Activated CD4-positive, alpha-beta T cell treated with anti-CD3 and anti-CD28 coated beads, Interleukin-2, Interleukin-4, amounts not matched to agents 100 ng/mL and 50 ng/mL, durations not matched to agents 16 hours and 8 hours (primary cell): ENCODE measurements around the gene HCLS1.
A peak's percentile ranks its signal among the peaks of the same experiment; 100 is the strongest.
"Not testable (repeated sequence)": the region's sequence is repeated elsewhere in the genome, so short reads cannot be mapped to it uniquely, and the experiment has no call there.

ENCODE experiments used
- DNase-seq: peaks from one replicate; pipeline ENCODE4 v3.0.0-alpha.2; 2020; ENCODE audit warnings: low spot score

Gene HCLS1, protein sequence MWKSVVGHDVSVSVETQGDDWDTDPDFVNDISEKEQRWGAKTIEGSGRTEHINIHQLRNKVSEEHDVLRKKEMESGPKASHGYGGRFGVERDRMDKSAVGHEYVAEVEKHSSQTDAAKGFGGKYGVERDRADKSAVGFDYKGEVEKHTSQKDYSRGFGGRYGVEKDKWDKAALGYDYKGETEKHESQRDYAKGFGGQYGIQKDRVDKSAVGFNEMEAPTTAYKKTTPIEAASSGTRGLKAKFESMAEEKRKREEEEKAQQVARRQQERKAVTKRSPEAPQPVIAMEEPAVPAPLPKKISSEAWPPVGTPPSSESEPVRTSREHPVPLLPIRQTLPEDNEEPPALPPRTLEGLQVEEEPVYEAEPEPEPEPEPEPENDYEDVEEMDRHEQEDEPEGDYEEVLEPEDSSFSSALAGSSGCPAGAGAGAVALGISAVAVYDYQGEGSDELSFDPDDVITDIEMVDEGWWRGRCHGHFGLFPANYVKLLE

DNA sequence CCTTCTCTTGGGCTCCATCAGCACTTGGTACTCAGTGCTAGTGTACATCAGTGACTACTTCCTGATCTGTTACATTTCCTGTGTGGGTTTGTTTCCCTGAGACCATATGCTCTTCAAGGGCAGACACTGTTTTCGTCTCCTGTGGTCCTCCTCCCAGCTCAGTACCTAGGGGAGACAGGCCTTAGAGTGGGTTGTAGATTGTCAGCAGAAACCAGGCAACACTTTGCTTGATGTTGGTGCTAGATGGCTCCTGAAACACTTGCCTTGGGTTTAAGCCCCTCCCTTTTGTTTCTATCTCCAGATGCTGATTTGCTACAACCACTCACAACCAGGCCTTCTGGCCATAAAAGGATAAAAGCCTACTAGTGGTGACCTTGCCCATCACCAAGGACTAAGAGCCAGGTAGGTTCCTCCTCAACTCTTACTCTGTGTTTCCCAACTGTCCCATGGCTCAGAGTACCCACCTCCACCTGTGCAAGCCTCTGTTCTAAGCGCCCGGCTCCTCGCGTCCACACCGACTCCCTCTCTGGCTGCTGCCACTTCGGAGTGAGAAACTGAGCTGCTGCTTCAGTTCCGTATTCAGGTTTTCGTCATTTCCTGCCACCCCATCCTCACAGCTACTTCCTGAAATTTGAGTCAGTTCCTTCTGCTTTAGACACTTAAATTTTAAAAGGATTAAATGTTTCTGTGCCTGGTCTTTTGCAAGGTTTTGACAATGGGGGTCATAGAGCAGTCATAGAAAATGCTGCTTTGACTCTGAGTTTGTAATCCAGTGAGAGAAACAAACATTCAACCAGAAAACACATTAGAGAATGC, at the start of gene HCLS1:
Gene HCLS1, minus strand, starts transcription at position 548 of the 816 bp plus-strand sequence. CDS start 2,556 bp downstream, outside the sequence.
- DNase-seq: peak; percentile 83

DNA sequence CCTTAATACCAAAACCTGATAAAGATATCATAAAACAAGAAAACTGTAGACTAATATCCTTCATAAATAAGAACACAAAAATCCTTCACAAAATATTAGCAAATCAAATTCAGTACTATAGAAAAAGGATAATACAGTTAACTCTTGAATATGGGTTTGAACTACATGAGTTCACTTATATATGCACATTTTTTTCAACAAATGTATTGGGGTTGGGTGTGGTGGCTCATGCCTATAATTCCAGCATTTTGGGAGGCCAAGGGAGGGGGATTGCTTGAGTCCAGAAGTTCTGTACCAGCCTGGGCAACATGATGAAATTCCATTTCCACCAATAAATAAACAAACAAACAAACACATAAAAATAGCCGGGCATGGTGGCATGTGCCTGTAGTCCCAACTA, 49.6 kb upstream of the HCLS1 start:
- DNase-seq: no peak

DNA sequence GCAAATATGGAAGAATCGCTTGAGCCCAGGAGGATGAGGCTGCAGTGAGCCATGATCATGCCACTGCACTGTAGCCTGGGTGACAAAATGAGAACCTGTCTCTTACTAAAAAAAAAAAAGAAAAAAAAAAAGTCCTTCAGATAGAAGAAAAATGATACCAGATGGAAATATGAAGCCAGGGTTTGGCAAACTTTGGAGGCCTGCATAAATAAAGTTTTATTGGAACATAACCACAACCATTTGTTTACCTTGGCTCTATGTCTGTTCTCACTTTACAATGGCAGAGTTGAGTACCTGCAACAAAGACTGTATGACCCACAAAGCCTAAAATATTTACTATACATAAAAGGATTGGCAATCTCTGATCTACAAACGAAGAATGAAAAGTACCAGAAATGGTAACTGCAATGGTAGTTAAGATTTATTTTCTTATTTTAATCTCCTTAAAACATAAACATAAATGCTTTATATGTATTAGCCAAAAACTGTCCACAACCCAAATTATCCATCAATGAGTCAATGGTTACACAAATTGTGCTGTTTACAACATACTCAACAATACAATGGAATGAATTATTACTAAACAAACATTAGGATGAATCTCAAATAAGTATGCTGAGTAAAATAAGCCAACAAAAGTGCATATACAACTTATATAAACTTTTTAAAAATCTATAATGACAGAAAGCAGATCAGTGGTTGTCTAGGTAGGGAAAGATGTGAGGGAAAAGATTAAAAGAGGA, 47.0 kb upstream of the HCLS1 start:
- no peak for DNase-seq

DNA sequence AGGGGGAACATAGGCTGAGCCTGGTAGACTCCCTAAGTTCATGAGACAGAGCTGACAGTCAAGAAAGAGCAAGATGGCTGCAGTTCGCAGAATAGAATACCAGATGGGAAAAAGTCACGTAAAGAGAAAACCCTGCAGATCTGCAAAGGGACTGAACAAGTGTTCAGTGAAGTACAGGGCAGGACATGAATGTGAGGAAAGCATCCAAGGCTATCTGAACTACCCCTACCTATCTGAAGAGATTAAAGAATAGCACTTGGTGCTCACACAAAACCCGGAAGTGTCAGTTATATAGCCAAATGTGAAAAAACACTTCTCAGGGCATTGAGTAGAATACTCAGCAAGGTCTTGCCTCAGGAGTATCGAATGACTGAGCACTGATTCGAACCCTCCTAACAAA, 44.8 kb upstream of the HCLS1 start:
- no peak for DNase-seq

DNA sequence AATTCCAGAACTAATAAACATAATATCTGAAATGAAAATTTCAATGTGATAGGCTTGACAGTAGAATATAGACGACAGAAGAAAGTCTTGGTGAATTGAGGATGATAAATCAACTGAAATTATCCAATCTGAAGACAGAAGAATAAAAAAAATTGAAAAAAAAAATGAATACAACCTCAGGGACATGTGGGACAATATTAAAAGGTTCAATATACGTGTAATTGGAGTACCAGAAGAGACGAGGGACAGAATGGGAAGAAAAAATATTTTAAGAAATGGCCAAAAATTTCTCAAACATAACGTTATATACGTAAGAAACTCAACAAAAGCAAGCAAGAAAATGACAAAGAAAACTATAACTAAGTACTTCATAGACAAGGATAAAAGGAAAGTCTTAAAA, 43.3 kb upstream of the HCLS1 start:
- no peak for DNase-seq

DNA sequence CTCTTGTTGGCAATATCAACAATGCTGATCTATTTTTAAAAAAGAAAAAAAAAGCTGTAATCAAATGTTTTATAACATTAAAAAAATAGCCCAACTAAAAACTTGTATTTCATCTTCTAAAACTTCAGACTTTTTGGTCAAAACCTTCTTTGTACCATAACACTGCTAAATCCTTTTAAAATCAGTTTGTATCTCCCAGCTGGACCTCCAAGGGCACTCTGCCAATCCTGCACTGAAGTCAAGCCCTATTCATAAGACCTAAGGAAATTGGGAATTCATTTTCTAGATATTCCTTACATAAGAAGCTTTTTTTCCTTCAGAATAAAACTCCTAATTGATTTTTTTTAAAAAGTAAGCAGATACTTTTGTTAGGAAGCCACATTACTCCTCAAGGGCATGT, 38.2 kb upstream of the HCLS1 start:
- no peak for DNase-seq

DNA sequence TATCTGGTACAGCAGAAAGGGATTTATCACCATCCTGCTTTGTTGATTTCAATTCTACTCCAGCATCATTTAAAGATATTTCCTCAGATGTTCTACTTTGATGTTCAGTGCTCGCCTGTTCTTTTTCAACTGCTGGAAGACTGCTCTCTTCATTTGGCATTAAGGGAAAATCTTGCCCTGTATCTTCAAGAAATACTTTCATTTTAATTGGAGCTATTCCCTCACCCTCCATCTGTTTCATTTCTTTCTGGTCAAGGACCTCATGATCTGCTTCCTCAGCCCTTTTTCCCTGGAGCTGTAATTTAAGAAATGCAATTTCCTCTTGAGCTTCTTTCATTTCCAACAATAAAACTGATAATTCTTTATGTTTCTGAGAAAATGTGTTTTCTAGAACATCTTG, 37.8 kb upstream of the HCLS1 start:
- no peak for DNase-seq

DNA sequence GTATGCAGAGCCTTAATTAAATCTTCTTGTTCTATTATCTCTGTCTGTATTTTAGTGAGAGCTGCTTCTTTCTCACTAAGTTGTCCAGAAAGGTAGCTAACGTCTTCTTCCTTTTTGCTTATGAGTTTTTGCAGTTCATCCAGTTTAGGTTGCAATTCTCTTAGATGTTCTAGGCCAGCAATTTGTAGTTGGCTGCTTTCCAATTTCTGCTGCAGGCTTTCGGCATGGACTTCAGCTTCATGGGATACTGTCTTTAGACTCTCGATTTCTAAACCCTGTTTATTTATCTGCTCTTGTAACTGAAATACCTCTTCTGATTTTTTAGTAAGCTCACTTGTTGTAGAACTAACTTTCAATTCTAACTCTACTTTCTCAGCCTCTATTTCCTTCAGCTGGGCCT, 35.5 kb upstream of the HCLS1 start:
- no peak for DNase-seq

DNA sequence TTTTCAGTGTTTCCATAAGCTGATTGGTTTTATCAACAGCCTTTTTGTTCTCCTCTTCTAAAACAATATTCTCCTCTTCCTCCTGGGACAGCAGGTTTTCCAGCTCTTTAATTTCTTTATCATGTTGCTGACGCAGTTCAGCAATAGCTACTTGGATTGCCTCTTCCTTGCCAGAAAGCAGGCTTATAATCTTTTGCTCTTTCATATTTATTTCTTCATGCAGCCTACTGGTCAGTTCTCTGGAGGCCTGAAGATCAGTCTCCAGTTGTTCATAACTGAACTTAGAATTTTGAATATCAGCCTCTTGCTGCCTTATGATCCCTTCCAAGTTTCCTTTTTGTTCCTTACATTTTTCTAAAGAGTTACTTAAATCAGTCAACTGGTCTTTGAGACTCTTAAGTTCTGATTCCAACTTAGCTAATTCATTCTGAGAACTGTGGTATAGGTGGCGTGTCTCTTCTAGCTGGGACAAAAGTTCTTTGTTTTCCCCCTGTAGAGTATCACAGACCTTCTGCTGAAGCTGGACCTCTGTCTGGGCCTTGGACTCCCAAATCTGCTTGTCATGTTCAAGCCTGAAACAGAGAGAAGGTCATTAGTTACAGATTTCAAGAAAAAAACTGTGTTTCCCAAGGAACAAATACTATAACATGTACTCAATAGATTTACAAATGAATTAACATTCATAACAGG, 31.5 kb upstream of the HCLS1 start:
- DNase-seq: no peak

DNA sequence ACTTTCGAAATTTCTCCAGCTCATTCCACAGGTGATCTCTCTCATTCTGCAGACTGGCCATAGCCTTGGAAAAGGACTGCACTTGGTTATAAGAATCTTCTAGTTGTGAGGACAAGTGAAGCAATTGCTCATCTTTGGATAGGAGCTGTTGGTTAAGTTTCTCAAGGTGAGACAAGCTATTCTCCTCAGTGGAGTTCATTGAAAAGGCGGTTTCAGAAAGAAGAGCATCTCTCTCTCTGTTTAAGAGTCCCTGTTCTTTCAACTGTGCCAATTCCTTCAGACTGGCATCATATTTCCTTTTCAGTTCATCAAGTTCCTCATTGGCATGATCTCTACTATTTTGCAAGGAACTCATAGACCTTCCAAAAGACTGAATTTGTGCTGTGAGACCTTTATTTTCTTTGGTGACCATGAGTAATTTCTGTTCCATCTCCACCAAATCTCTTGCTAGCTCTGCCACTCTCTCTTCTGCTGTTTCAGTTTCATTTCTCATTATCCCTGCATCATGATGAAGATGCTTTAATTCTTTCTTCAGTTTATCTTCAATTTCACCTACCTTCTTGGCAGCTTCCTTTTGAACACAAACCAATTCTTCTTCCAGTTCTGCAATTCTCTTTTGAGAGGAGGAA, 30.2 kb upstream of the HCLS1 start:
- peak; percentile 56 for DNase-seq

DNA sequence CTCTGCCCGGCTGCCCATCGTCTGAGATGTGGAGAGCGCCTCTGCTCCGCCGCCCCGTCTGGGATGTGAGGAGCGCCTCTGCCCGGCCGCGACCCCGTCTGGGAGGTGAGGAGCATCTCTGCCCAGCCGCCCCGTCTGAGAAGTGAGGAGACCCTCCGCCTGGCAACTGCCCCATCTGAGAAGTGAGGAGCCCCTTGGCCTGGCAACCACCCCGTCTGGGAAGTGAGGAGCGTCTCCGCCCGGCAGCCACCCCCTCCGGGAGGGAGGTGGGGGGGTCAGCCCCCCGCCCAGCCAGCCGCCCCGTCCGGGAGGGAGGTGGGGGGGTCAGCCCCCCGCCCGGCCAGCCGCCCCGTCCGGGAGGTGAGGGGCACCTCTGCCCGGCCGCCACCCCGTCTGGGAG, 28.0 kb upstream of the HCLS1 start:
- not testable (repeated sequence) for DNase-seq

DNA sequence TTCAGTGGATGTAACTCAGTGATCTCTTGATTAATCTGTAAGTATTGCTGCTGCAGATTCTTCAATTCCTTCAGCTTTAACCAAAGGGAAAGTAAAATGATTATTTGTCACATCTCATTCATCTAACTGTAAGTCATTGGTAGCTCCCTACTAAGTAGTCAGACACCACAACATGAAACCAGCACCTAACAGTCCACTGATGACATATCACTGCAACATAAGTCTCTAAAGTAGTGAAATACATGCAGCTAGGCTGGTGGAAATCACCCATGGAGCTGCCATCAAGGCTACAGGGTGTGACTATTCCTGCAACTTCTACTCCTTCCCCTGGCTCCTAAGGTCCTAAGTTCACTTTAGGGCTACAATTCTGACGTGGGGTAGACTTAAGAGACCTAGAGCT, 21.1 kb upstream of the HCLS1 start:
- DNase-seq: no peak

DNA sequence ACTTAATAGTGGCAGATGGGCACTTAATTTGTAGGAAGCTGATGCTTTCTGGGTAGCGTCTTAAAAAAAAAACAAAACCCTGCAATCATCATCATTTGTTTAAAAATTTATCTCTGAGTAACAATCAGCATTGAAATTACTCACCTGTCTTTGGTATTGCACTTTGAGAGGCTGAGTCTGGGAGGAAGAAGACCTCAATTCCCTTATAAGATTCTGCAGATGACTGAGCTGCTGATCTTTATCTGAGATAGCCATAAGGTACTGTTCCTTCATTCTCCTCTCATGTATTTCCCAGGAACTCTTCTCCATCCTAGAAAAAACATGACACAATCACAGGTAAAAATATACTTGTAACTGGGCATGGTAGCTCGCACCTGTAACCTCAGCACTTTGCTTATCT, 16.4 kb upstream of the HCLS1 start:
- DNase-seq: peak; percentile 45

DNA sequence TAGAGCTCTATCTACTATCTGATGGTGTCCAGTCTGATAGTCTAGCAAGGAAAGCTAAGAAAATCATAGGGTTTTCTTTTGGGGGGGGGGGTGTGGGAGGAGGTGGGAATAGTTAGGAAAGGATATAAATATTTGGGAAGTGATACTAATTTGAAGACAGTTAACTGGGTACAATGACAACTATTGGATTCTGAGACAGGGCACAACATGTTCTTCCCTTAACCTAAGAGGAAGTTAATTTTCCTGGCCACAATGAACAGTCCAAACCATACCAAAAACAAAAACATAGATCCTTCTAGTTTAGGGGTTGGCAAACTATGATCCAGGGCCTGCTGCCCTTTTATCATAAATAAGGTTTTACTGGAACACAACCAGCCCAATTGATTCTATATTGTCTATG, 10.0 kb upstream of the HCLS1 start:
- DNase-seq: no peak

DNA sequence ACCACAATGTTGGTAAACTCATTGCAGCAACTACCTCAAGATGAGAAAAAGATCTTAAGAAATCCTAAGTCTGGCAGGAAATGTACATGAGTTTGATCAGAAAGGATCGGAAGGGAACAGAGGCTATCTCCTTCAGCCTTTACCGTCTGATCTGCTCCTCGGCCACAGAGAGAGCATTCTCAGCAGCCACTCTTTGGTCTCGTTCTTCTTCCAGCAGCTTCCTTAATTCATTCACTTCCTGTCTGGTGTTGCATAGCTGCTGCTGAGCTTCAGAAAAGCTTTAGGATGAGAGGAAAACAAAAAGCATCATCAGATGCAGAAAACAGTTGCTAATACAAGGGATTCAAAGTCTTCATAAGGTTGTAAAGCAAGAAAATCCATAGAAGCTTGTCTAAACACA, 6.6 kb upstream of the HCLS1 start:
- DNase-seq: no peak

DNA sequence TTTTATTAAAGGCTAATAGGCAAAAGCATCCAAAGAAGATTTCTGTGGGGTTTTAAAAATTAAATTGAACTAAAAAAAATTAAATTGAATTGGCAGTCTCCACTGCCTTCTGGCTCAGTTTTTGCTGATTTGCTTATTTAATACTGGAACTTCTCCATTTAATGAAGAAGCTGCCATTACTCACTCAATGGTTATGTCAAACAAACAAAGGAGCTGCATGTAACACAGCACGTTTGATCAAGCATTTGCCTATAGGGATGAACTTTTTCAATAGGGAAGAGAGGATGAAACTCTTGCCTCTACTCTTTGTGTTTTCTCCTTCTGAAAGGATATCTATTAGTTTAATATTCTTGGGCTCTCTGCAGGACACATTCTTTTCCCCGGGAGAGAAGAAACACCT, 4.8 kb upstream of the HCLS1 start:
- DNase-seq: no peak

DNA sequence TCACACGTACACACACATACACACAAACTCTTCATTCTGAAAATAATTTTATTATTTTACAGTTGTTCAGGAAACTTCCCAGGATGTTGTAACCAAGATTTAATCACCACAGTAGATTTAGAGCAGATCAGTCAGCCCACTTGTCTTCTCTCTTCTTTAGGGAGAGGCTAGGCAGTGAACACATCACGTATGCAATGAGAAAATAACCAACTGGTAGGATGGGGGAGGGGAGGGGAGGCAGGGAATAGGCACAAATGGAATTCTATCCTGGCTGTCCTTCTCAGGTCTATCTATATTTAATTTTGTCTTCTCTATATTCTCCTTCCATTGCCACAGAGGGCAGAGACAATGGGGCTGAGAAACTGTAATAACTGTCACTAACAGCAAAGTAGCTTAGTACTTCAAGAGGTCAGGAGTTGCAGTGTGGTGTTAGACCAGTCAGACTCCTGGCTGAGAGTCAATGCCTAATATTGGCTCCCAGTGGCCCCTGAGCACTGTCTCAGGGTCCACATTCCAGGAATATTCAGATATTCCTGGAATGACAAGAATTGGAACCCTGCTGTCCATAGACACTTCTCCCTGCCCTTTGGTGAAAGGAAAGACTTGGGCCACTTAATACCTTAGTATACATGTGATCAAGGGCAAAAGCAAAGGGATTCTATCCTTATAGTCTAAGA, 2.6 kb upstream of the HCLS1 start:
- no peak for DNase-seq

DNA sequence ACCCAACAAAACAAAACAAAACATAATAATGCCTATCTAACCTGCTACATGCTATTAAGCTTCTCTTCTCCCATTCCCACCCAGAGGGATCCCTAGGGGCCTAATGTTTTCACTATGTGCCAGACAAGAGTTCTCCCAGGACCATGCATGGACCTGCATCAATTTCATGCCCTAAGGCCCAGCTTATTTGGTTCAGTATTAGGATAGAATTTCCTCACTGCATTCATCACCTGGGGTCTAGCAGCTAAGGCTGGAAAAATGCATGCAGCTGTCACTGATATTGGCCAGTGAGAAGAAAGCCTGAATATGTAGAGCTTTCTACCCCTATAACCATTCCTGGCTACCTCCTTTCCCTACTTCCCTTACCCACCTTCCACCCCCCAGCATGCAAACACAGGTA, 2.0 kb upstream of the HCLS1 start:
- DNase-seq: no peak

DNA sequence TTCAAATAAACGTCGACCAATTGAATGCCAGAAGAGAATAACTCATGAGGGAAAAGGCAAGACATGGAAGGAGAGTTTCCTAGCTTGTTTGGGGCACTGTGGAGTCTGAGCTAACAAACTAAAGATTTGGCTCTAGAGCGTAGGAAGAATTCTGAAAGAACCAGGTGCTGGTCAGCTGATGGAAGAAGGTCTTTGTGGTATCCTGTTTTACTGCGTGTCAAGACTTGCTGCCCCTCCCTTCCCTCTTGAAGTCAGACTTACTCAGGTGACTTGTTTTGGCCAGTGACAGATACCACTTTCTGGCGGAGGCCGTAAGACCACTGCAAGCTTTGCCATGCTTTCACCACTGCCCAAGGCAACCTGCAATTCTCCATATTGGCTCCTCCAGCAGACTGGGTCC, 673 bp upstream of the HCLS1 start:
- no peak for DNase-seq

DNA sequence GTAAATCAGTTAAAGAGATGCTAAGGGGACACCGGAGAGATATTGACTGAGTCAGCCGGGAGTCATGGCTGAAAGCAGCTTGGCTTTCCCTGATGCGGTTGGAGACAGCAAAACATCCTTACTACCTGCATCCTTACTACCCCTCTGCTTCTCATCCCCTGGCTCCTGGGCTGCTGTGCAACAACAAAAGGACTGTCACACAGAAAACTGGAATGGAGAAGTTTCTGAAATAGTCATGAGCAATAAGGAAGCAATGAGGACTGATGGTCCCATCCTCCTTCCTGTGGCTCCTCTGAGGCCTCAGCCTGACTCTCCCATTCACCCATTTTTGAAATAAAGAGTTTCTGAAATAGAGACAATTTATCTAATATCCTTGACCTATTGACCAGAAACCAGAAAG, 1.1 kb downstream of the HCLS1 start:
- no peak for DNase-seq
